HAP-1 (cell line): ENCODE data around the gene PCNX2.
"Not testable (repeated sequence)": the region's sequence is repeated elsewhere in the genome, so short reads cannot be mapped to it uniquely, and the experiment has no call there.

ENCODE experiments used
- DNase-seq, 2 experiments: peaks; one replicate each; pipeline ENCODE4 v3.0.0-alpha.2; 2016 to 2020; ENCODE audit warnings: low spot score in 2 of 2
- H3K27me3 ChIP-seq: fragments of 250-450 bp; sonication (Bioruptor Pico); 2 replicates; pipeline ENCODE4 v1.5.1; 2020; ENCODE audit warnings: low read depth, mild to moderate bottlenecking, moderate library complexity
- H3K36me3 ChIP-seq: fragments of 250-450 bp; sonication (Bioruptor Pico); replicated peaks from 2 replicates; pipeline ENCODE4 v1.5.1; 2020; ENCODE audit warnings: mild to moderate bottlenecking
- H3K4me1 ChIP-seq: fragments of 250-450 bp; sonication (Bioruptor Pico); 2 replicates; pipeline ENCODE4 v1.5.1; 2020; ENCODE audit warnings: mild to moderate bottlenecking
- H3K4me3 ChIP-seq: fragments of 250-450 bp; sonication (Bioruptor Pico); 2 replicates; pipeline ENCODE4 v1.5.1; 2020; ENCODE audit warnings: mild to moderate bottlenecking, moderate library complexity
- H3K9me3 ChIP-seq: fragments of 250-450 bp; sonication (Bioruptor Pico); 2 replicates; pipeline ENCODE4 v1.5.1; 2020; ENCODE audit warnings: mild to moderate bottlenecking, moderate library complexity
- in situ Hi-C: fragments of 300-500 bp; cut with MboI; formaldehyde crosslinking; loops from 3 replicates; pipeline ENCODE4 v1.14.3; 2020; ENCODE audit warnings: low sequenced_read_pairs, inconsistent platforms, mixed read lengths

The PCNX2 gene

GRCh38 chr1:233097959-233098580 is 197.5 kb downstream of the PCNX2 start:
- Histone ChIP-seq H3K9me3 (no peaks in the 10 kb centered on the region), H3K36me3 (no peaks in the 10 kb centered on the region), H3K4me1 (0 out of 2 replicates have a peak, but pooled peaks cover 4% of the 10 kb centered on the region), H3K27me3 (no peaks in the 10 kb centered on the region), H3K4me3 (no peak overlapping the region)
- in situ Hi-C loops, result no loop called here
- DNase-seq, result no peak

GRCh38 chr1:233097546-233097945 is 198.0 kb downstream of the PCNX2 start:
- Histone ChIP-seq H3K36me3 (no peaks in the 10 kb centered on the region), H3K9me3 (no peaks in the 10 kb centered on the region), H3K27me3 (no peaks in the 10 kb centered on the region), H3K4me1 (0 out of 2 replicates have a peak, but pooled peaks cover 4% of the 10 kb centered on the region), H3K4me3 (no peak overlapping the region)
- in situ Hi-C loops, result no loop called here
- no peak for DNase-seq

GRCh38 chr1:233094691-233095090 is 200.8 kb downstream of the PCNX2 start:
- no peak for DNase-seq
- no peaks in the 10 kb centered on the region for H3K27me3 ChIP-seq
- no peaks in the 10 kb centered on the region for H3K9me3 ChIP-seq
- H3K36me3 ChIP-seq, result no peaks in the 10 kb centered on the region
- 0 out of 2 replicates have a peak, but pooled peaks cover 4% of the 10 kb centered on the region for H3K4me1 ChIP-seq
- H3K4me3 ChIP-seq, result no peak overlapping the region
- in situ Hi-C loops, result no loop called here

GRCh38 chr1:233094269-233094668 is 201.3 kb downstream of the PCNX2 start:
- H3K9me3 ChIP-seq, result no peaks in the 10 kb centered on the region
- 0 out of 2 replicates have a peak, but pooled peaks cover 4% of the 10 kb centered on the region for H3K4me1 ChIP-seq
- in situ Hi-C loops, result no loop called here
- H3K36me3 ChIP-seq, result no peaks in the 10 kb centered on the region
- no peaks in the 10 kb centered on the region for H3K27me3 ChIP-seq
- H3K4me3 ChIP-seq, result no peak overlapping the region
- no peak for DNase-seq

- in situ Hi-C loops, result no loop called here
- Histone ChIP-seq H3K4me1 (0 out of 2 replicates have a peak, but pooled peaks cover 4% of the 10 kb centered on the region), H3K36me3 (no peaks in the 10 kb centered on the region), H3K4me3 (no peak overlapping the region), H3K27me3 (no peaks in the 10 kb centered on the region), H3K9me3 (no peaks in the 10 kb centered on the region)
- no peak for DNase-seq
These were observed 204.6 kb downstream of the PCNX2 start for GRCh38 chr1:233090746-233091494.

- no peaks in the 10 kb centered on the region; the same call in 1 of the 2 replicates for H3K36me3 ChIP-seq
- 0 out of 2 replicates have a peak, but pooled peaks cover 4% of the 10 kb centered on the region for H3K4me1 ChIP-seq
- DNase-seq, result no peak
- H3K4me3 ChIP-seq, result no peak overlapping the region
- H3K9me3 ChIP-seq, result no peaks in the 10 kb centered on the region
- in situ Hi-C loops, result no loop called here
- H3K27me3 ChIP-seq, result no peaks in the 10 kb centered on the region
These were observed 206.3 kb downstream of the PCNX2 start for GRCh38 chr1:233089251-233089650.

GRCh38 chr1:233088613-233089012 is 206.9 kb downstream of the PCNX2 start:
- Histone ChIP-seq H3K36me3 (no peaks in the 10 kb centered on the region; the same call in 1 of the 2 replicates), H3K4me3 (no peak overlapping the region), H3K27me3 (no peaks in the 10 kb centered on the region), H3K4me1 (no peaks in the 10 kb centered on the region), H3K9me3 (no peaks in the 10 kb centered on the region)
- in situ Hi-C loops, result no loop called here
- no peak for DNase-seq

- Histone ChIP-seq H3K4me1 (no peaks in the 10 kb centered on the region), H3K9me3 (no peaks in the 10 kb centered on the region), H3K4me3 (no peak overlapping the region), H3K36me3 (no peaks in the 10 kb centered on the region; the same call in 1 of the 2 replicates), H3K27me3 (no peaks in the 10 kb centered on the region)
- in situ Hi-C loops, result no loop called here
- DNase-seq, result no peak
These were observed 208.3 kb downstream of the PCNX2 start for GRCh38 chr1:233086961-233087881.

GRCh38 chr1:233085566-233085965 is 210.0 kb downstream of the PCNX2 start:
- no peak overlapping the region for H3K4me3 ChIP-seq
- no peak for DNase-seq
- no peaks in the 10 kb centered on the region for H3K9me3 ChIP-seq
- H3K36me3 ChIP-seq, result no peaks in the 10 kb centered on the region; the same call in 1 of the 2 replicates
- H3K4me1 ChIP-seq, result no peaks in the 10 kb centered on the region
- H3K27me3 ChIP-seq, result no peaks in the 10 kb centered on the region
- in situ Hi-C loops, result no loop called here

GRCh38 chr1:233082778-233083550 is 212.6 kb downstream of the PCNX2 start:
- no peaks in the 10 kb centered on the region for H3K27me3 ChIP-seq
- no peak for DNase-seq
- H3K36me3 ChIP-seq, result no peaks in the 10 kb centered on the region; the same call in 1 of the 2 replicates
- H3K4me1 ChIP-seq, result no peaks in the 10 kb centered on the region
- H3K9me3 ChIP-seq, result no peaks in the 10 kb centered on the region
- no peak overlapping the region for H3K4me3 ChIP-seq
- in situ Hi-C loops, result no loop called here

- no peak overlapping the region for H3K4me3 ChIP-seq
- H3K9me3 ChIP-seq, result no peaks in the 10 kb centered on the region
- in situ Hi-C loops, result no loop called here
- no peaks in the 10 kb centered on the region for H3K4me1 ChIP-seq
- no peaks in the 10 kb centered on the region for H3K27me3 ChIP-seq
- no peaks in the 10 kb centered on the region; the same call in 1 of the 2 replicates for H3K36me3 ChIP-seq
- no peak for DNase-seq
These were observed 213.8 kb downstream of the PCNX2 start for GRCh38 chr1:233081735-233082134.

GRCh38 chr1:233080827-233081226 is 214.7 kb downstream of the PCNX2 start:
- in situ Hi-C loops, DNase-seq, H3K9me3 ChIP-seq, H3K27me3 ChIP-seq, H3K36me3 ChIP-seq, H3K4me3 ChIP-seq, H3K4me1 ChIP-seq: not testable (repeated sequence)

- no peak for DNase-seq
- Histone ChIP-seq H3K27me3 (no peaks in the 10 kb centered on the region), H3K4me1 (no peaks in the 10 kb centered on the region), H3K4me3 (no peak overlapping the region), H3K9me3 (no peaks in the 10 kb centered on the region), H3K36me3 (no peaks in the 10 kb centered on the region; the same call in 1 of the 2 replicates)
- in situ Hi-C loops, result no loop called here
These were observed 215.2 kb downstream of the PCNX2 start for GRCh38 chr1:233080286-233080685.
